Measurements from ENCODE around the gene WDFY4.

WDFY4 gene

DNA sequence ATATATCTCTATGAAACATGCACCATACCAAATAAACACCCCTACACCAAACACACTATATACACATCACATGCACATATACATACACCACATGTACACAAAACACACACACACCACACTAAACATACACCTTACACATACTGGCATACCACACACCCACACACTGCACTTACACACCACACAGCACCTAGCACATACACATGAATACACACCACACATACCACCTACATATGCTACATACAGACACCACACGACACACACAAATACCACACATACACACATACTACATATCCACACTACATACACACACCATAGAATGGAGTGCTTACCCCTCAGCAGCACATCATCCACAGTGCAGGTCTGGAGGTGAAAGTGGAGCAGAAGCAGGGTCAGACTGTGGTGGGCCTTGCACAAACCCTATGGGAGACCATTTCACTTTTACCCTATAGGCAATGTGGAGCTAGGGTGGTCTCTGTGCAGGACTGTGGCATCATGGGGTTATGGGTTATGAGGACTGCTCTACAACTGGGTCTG lies 64.6 kb downstream of the WDFY4 start:
- no peak for DNase-seq

DNA sequence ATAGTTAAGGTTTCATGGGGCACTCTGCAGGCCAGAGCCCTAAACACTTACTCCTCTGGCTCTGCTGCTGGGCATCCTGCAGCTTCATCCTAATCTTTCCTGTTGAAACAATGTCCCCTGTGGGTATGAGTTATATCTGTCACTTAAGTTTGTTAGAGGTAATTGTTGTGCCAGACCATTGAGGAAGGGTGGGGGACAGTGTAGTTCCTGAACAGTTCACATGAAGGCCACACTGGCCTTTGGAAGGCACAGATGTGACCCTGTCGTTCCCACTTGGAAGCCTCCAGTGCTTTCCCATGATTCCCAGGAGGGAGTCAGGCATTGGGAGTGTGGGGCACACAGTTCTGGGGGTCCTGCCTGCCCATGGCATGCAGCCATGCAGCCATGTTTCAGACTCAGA lies 65.3 kb downstream of the WDFY4 start:
- DNase-seq: no peak

DNA sequence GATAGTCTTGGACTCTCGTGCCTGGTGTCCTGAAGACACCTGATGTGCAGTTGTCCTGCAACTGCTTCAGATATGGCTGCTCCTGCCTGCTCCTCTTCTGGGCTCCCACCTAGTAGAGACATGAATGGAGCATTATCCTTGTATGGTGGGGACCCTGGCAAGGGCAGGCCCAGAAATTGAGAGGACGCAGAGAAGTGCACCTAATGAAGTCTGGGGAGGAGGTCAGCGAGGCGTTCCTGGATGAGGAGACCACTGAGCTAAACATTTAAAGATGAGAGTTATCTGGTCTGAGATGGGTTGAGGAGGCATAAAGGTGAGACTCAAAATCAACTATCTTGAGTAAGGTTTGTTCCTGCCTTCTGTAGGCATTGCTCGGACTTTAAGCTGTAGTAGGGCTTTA lies 66.3 kb downstream of the WDFY4 start:
- DNase-seq: no peak

DNA sequence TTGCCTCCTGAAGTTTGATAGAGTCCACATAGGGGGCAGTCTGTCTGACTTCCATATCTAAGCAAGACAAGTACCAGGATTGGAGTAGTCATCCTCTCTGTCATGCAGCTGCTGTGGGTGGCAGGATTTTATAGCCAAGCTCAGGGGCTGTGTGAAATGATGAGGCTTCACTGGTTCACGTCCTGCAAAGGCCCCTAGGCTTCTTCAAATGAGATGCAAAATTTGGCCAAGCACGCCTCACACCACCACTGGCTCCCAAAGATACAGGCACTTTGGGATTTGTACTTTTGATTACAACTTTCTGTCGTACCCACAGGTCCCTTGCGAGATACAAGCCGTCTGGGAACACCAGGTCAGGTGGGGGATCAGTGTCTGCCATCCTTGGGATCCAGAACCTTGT lies 67.1 kb downstream of the WDFY4 start:
- DNase-seq: no peak

DNA sequence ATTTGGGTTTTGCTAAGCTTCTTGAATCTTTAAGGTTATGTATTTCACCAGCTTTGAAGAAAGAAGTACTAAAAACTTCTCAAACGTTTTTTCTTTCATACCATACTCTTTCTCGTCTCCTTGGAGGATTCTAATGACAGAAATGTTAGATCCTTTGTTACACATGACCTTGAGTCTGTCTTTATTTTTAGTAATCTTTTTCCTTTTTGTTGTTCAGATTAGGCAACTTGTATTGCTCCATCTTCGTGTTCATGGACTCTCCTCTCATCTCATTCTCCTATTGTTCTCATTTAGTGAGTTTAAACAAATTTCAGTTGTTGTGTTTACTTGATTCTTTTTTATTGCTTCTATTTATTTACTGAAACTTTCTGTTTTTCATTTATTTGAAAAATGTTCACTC lies 73.7 kb downstream of the WDFY4 start:
- no peak for DNase-seq

DNA sequence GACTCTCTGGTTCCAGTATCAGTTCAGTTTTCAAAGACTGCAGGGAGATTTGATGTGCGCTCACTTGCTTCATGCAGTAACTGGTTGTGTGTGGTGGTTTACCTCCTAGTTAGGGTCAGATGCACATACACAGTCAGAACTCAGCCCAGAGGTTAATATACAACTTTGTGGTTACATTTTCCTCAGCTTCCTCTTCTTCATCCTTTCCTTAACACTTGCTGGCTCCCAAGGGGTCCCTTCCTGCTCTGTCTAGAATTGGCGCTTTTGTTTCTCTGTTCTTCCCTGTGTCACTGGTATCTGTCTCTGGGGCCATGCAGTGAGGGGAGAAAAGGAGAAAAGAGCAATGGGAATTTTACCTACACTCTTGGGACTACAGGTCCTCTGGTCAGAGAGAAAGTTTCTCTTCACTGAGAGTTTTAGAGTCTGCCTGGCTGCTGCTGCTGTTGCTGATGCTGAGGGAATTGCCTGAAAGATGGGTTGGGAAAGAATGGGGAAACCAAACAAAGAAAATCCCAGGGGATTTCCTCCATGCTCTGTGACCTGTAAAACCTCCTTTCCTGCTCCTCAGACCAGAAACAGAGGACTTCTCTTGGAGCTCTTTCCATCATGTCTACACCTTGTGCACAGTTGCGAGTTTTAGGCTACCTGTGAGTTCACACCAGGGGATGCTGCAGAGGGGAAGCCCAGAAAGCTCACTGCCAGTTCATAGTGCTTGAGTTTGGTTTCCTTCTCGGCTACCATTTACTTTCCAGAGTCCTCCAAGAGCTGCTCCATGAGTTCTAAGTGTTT lies 74.6 kb downstream of the WDFY4 start:
- no peak for DNase-seq

DNA sequence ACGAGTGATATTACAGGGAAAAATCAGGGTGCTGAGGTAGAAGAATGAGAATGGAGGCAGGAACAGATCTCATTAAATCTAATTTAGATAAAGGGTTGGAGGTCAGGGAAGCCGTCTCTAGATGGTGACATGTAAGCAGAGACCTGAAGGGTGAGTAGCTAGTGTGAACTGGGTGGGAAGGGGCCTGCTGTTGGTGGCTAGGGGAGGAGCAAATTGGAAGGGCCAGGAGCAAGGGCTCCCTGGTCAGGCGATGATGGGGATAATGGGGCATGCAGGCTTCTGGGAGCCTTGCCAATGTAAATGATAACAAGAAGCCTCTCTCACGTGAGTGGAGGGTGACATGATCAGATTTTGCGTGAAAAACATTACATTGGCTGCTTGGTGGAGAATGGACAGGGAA lies 76.3 kb downstream of the WDFY4 start:
- DNase-seq: no peak

DNA sequence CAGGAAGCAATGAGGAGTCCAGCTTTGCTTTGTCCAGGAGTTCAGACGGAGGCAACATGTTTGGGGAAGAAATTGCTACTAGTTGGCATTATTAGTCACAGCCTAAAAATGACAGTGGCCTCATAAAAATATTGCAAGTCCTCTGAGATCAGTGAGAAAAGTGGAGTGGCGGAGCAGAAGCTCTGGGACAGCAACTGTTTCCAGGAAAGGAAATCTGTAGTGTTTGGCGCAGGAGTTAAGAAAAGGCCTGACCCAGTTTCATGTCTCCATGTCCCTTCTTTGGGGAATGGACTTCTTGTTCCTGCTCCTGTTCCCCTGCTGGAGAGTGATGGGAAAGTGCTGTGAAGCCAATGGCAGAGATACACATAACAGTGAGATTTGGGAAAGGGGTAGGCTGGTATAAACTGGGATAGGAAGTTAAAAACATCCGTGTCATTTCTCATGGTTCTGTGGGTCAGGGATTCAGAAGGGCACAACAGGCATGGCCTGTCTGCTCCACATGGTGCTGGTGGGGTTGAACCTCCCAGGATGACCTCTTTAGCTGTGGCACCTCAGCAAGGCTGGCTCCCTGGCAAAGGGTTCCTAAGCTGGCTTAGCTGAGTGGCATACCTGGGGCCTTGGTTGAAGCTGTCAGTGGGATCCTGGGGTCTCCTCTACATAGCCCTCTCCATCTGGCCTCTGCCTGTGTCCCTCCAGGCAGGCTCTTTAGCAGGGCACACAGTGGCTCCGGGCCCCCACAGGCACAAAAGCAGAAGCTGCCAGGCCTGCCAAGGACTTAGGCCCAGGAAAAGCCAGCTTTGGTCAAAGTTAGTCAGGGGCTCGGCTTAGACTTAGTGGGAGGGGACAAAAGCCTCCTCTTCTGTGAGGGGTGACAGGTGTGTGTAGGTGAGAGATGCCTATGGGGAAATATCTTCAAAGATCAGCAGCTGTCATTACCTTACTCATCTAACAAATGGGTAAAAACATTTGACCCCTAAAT lies 77.7 kb downstream of the WDFY4 start:
- DNase-seq: no peak

DNA sequence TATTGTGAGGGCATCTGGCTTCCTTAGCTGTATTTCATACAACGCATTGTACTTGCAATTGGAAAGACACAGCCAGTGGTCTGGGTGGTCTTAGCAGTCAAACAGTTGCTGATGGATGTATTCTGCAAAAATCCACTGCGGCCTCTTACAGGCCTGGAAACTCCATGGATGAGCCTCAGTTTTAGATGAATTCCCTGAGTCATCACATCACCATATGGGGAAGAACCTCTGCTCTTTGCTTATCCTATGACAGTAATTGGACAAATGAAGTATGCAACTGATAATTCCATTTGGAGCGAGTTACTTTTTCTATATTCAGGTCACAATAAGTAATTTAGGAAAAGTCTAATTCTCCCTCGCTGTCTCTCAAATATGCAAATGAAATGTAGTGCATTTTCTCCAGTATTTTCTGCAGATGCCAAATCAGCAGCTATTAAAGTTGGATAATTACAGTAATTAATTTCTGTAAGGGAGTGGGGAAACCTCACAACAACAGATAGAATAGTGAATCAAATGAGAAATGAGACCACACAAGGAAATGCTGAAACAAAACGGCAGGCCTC lies 78.8 kb downstream of the WDFY4 start:
- no peak for DNase-seq

DNA sequence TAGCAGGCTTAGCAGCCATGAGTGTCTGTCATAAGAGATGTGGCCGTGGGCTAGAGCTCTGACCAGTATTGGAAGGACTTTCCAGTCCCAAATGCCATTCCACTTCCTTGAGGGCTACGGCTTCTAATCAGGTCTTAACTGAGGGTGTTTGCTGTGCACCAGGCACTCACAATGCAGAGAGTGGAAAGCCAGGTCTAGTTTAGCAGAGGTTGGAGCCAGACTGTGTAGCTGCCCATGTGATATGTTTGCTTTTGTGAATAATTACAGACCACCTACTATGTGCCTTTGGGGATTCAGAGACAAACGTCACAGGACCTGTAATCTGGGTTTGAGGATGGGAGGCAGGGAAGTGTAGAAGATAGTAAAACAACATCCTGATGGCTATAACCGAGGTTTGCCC lies 79.8 kb downstream of the WDFY4 start:
- DNase-seq: no peak

DNA sequence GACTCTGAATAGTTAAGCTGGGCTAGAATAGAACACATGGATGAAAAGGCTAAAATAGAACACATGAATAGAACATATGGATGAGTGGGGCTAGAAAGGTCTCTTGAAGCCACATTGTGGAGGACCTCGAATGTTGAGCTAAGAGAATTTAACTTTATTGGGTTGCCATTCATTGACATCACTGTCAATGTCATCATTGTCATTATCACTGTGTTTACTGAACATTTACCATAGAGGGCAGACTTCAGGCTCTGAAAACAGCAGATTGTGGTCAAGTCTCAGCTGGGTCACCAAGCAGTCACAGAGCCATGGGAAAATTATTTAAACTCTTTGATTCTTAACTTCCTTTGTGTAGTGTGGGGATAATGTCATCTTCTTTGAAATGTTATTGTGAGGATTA lies 80.4 kb downstream of the WDFY4 start:
- DNase-seq: no peak

DNA sequence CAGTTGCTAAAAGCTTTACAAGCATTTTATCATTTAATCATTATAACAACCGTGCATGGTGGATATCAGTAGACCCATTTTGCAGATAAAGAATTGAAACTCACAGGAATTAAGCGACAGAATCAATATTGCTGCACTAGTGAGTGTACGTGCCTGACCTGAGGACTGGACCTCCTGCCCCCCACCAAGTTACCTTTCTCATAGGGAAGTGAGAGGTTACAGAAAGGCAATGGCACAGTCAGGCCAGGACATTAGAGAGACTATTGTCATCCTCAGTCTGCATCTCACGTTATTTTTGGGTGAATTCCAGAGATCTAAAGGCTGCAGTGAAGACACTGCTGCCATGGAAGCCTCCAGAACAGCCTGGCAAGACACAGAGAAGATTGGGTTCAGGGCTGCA lies 80.9 kb downstream of the WDFY4 start:
- no peak for DNase-seq

DNA sequence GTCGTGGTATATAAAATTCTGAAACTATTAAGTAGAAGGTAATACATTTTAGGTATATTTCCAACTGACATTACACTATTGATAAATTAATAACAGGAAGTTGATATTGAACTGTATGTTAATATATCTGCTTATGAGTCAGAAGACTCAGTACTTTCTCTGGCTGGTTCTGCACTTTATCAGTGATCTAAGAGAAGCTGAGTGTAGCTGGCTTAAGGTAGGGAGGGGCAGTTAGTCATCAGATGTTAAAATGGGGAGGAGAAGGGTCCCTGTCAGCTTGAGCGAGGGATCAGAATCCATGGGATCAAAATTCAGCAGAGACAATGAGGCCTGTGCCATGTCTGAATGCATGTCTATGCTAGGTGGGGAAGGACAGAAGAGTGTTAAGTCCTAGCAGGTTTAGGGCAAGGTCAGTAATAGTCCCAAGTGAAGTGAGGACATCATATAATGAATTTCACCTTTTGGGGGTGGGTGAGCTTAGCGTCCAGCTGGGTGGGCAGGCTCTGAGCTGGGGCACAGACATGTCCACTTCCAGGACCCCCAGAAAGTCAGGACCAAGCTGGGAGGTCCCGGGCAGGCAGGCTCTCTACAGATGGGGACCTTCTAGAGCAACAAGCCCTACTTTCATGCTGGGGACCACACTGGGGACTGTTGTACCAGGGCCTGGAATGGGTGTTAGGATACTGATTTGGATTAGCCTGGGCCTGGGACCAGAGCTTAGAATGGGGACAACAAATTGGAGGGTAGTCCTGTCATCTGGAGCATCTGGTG lies 82.9 kb downstream of the WDFY4 start:
- DNase-seq: no peak

DNA sequence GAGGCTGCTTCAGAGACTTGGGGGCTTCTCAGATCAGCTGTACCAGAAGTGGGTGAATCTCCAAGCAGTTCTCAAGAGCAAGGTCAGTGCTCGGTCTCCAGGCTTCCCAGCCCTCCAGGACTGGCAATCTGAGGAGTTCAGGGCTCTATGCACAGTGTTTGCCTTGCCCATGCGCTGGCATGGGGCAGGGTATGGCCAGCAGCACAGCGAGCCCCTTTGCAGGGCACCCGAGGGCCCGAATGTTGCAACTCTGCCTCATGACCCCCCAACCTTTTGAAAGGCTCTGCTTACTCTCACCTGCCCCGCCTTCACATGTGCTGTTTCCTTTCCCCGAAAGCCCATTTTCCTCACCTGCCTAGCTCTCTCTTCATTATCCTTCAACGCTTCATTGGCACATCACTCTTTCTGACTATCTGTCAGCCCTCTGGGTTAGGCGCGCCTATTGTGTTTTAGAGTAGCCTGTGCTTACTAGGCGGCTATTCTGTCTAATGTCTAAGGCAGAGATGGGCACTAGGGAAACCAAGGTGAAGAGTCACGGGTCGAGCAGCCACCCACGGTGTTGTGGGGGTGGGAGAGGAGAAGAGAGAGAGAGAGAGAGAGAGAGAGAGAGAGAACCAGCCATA lies 83.6 kb downstream of the WDFY4 start:
- DNase-seq: no peak

DNA sequence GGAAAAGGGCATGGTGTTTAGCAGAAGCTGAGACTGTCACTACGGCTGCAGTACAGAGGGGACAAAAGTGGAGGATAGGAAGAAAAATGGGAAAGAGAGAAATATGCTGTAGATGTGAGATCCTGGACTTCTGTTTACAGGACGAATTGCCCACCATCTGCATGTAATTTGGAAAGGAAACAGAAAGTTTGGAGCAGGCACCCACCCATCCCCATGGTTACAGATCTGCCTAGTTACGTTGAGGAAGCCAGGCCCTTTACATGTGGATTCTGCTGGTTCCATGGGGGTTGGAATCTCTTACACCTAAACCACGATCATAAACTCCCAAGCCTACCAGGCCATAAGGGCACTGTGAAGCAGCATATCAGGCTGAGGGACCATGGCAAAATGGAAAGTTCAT lies 84.3 kb downstream of the WDFY4 start:
- no peak for DNase-seq

DNA sequence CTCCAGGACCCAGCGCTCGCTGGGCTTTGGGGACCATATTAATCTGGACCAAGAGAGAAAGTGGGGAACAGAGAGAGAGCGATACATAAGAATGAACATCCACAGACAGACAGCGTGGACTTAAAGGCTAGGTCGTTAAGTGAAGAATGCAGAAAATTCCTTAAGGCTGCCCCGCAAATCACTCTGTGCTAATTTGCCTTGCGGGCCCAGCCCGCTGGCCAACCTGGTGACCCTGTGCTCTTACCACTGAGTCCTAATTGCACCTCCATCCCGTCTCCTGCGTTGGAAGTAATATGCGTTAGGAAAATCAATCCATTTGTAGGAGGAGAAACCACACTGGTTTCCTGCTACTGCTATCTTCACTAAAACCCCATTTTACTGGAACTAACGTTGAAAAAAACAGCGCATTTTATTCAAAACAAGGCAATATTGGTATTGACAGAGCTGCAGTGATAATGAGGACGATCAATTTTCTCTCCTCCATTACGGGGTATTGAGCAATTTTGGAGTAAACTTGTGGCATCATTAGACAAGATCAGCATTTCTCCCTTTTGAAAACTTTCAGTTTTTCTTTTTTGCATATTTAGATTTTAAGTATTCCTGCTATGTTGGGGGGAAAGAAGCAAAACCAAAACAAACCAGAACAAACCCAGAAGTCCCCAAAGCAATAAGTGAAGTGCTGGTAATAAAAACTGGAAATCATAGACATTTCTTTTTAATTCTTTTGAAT lies 85.2 kb downstream of the WDFY4 start:
- DNase-seq: no peak

DNA sequence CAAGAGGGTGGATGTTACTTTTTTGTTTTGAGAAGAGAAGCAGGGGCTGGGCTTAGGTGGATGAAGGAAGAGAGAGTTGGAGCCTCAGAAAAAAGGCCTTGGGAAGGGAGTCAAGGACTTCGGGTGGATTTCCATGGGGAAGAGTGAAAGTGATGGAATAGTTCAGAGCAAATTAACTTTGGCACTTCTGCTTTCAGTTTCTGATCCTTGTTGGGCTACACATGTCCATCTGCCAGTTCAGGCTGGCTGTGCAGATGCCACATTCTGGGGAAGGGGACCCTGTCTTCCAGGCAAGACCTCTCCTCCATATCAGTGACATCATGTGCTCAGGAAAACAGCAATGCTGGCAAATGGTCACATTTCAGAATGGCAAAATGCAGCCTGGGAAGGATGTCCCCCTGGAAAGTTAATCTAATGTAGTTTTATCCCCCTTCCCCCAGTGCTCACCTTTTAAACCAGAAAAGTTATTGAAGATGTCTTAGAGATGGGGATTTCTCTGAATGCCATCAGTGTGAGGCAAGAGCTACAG lies 86.0 kb downstream of the WDFY4 start:
- DNase-seq: no peak

DNA sequence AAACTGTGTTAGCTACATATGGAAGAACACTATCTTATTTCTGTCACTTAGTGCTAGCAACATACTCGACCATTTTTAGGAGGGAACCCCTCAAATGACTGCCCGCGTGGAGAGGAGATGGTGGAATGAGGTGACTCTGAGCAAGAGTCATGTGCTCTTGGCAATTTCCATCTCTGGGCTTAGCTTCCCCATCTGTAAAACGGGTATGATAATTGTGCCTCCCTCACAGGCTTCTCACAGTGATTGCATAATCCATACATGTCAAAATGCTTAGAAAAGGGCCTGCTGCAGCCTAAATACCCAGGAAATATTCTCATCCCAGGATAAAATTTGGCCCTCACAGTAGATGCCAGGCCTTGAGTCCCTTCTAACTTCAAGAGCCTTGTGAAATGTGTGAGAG lies 86.6 kb downstream of the WDFY4 start:
- no peak for DNase-seq

DNA sequence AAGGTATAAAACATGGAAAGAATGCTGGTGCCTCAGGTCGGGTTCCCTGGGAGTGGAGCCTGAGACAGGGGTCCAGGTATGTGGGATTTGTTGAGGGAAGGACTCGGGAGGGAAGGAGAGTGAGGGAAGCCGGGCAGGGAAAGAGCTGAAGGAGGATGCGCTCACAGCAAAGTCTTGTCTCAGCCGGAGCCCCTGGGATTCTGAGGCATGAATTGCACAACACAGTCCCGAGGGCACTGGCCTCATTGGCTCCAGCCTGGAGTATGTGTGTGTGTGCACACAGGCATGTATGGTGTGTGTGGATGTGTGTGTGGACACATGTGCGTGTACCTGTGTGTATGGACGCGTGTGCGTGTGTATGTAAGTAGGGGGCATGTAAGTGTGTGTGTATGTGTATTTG lies 87.4 kb downstream of the WDFY4 start:
- no peak for DNase-seq

DNA sequence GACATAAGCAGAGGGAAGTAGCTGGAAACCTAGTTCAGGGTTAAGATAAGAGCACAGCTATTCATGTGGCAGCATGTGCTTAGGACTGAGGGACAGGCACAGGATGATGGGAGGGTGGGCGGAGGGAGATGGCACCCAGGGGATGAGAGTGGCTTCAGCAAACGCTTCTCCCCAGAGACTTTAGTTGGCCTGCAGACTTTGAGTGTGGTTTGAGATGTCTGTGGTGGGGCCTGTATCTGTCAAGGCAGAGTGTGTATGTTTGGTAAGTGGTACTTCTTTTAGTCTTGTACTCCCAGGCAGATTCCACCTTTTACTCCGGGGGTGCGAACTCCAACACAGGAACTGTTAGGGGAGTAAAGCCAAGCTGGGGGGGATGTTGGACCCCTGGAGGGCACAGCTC lies 88.9 kb downstream of the WDFY4 start:
- no peak for DNase-seq

Data from femur (tissue), 1 donor.